Lung microvascular endothelial cell (primary cell): ENCODE results near the gene APPL2. TPM values are rescaled to one million over a fixed set of nuclear protein-coding genes. Genes with fewer than 3 reads are reported as not detected.
A peak's percentile ranks its signal among the peaks of the same experiment; 100 is the strongest.
"Not testable (repeated sequence)": the region's sequence is repeated elsewhere in the genome, so short reads cannot be mapped to it uniquely, and the experiment has no call there.

Experiments used
- DNase-seq, 2 donors: peaks; one replicate each; pipeline versions ENCODE4 v3.0.0 to v3.0.0-alpha.2; 2010; ENCODE audit warnings: low read depth in 2 of 2
- total RNA-seq: library from RNA; depleted of rRNA; stranded (reverse); fragments of >200 nt; gene quantifications from 2 replicates; pipeline ENCODE4 v1.2.1, GENCODE V29; 2014

Gene APPL2
- total RNA-seq, 1 donor from 2014 or later, result 15.5 TPM

DNA sequence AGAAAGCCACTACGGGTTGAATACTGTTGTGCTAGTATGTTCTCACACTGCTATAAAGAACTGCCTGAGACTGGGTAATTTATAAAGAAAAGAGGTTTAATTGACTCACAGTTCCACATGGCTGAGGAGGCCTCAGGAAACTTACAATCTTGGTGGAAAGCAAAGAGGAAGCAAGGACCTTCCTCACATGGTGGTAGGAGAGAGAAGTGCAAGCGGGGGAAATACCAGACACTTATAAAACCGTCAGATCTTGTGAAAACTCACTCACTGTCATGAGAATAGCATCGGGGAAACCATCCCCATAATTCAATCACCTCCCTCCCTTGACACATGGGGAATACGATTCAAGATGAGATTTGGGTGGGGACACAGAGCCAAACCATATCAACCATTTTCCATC, 20.5 kb upstream of the APPL2 start:
- not testable (repeated sequence) for DNase-seq

DNA sequence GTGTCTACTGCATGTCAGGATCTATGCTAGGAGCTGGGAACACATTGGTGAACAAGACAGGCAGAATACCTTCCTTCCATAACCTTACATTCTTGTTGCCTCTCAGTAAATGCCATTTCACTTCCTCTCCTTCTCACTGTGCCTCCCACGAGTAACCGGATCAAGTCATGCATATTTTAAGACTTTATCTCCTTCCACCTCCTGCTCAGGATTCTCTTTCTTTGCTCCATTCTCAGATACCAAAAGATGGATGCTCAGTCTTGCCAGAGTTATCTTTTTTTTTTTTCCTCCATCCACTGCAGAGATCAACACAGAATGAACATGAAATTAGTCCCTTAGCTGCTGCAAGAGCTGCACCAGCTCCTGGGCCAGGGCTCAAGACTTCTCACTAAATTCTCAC, 20.0 kb upstream of the APPL2 start:
- DNase-seq, result no peak

DNA sequence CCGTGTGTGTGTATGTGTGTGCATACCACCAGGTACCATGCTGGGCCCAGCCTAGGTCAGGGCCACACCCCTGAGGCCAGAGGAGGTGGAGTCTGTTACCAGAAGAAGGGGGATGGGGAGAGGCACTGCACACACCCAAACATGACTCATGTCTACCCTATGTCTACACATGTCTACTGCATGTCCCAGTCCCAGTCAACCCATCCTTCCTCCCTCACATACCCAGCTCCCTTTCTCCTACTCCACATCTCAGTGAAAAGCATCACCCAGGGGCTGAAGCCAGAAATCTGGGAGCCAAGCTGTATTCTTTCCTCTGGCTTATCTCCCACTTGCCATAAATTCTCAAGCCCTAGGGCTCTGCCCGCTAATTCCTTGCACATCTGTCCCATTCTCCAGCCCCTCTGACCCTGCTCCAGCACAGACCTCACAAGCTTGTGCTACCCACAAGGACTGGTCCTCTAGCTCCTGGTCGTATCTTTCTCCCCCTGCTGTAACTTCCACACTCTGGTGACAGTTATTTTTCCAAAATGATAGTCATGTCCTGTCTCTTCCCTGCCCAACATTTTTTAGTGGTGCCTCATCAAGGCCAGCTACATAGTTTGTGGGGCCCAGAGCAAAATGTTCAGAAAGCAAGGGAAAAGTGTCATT, 18.0 kb upstream of the APPL2 start:
- peak; percentile 67 to 80 for DNase-seq

GRCh38 chr12:105252901-105253300, 16.9 kb upstream of the APPL2 start:
- no peak for DNase-seq

- not testable (repeated sequence) for DNase-seq
Observed at GRCh38 chr12:105245776-105246427, 9.9 kb upstream of the APPL2 start.

- peak; percentile 66 to 72 for DNase-seq
Observed at GRCh38 chr12:105245291-105245690, 9.3 kb upstream of the APPL2 start.

DNA sequence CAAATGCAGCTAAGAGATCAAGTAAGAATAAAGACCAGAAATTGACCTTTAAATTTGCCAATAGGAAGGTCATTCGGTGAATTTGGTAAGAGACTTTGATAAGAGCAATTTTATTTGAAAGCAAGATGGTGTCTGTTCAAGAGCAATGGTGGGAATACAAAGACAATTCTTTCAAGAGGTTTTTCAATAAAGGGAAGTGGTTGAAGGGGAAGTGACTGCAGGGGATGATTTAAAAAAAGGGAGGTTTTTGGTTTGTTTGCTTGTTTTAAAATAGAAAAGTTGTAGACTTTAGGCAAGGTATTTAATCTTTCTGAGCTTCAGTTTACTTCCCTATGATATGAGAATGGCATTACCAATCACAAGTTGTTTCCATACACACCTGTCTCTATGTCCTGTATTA, 4.3 kb upstream of the APPL2 start:
- DNase-seq, result no peak

GRCh38 chr12:105239304-105239703, 3.3 kb upstream of the APPL2 start:
- DNase-seq, result no peak

DNA sequence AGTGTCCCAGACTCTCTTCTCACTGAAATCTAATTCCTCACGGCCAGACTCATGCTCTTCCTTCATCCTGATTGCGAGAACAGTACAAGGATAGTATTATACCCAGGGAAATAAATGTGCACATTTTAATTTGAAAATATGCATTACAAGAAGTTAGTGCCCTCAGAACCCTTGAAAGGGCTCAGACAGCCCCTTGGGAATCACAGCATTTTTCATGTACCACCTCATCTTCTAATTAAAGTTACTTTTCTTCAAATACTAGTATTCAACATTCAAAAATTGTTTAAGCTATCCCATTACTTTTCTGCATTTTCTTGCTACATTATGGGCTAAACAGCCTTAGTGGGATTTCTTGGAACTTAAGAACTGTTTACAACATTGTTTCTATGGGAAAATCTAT, 1.7 kb upstream of the APPL2 start:
- DNase-seq, result no peak

DNA sequence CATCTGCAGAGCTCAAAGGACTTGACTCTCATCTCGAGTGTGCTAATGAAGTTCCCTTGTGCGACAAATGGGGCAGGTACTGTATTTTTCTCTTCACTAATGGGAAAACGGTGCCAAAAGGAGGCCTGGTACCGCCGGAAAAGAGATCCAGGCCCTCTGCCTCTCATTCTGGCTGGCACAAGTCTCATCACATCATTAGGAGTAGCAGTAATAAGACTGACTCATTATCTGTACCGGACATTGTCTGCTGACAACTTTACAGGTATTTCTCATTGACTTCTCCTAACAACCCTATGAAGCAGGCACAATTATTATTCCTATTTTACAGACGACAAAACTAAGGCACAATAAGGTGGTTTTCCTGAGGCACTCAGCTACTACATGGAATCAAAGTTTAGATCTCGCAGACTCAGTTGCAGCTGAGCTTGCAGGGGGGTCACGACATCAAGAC, 668 bp downstream of the APPL2 start:
- DNase-seq, result peak; percentile 25 to 33

DNA sequence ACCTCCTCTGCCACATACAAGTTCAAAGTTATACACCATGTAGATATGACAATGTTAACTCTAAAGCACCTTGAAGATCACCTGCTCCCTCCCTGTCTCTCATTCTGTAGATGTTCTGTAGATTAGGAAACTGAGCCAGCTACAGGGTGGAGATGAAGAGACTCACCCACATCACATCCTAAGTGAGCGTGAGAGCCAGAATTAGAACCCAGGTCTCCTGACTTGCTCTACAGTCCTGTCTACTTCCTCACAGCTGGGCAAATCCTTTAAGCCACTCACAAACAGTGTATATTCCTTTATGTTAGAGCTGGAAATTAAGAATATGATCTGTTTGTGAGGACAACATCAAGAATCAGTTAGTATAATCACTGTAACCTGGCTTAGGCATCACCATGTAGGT, 1.8 kb downstream of the APPL2 start:
- DNase-seq, result peak in 1 of 2 donors; percentile 30

DNA sequence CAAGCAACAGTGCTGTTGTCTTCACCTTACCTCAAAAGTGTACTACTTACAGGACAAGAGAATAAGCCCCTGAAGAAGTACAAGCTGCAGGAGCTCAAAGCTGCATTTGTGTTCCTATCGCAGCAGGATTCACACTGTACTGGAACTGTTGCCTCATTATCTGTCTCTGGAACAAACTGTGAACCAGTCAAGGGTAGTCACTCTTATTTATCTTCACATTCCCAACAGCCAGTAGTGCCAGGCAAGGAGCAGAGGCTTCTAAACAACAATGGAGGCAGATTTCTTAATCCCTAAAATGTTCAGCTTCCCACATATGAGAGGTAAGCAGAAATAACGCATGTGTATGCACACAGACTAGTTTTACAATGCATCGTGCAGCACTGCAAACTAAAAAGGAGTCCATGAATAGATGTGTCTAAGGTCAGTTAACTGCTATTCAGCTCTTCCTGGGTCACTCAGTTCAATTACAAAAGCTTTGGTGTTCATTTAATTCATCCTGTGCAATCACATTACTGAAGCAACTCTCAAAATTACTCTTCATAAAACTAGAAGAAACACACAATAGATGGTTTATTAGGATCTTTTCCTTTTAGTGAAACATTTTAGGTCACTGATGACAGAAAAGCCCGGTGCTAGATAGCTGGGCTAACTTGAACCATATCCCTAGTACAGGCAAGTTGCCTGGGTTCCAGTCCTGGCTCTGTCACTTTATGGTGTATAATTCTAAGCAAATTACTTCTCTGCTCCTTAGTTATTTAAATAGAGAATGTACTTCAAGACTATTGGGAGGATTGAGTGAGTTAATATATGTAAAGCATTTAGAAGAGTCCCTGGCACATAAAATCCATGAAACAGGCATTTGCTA, 2.7 kb downstream of the APPL2 start:
- no peak for DNase-seq

DNA sequence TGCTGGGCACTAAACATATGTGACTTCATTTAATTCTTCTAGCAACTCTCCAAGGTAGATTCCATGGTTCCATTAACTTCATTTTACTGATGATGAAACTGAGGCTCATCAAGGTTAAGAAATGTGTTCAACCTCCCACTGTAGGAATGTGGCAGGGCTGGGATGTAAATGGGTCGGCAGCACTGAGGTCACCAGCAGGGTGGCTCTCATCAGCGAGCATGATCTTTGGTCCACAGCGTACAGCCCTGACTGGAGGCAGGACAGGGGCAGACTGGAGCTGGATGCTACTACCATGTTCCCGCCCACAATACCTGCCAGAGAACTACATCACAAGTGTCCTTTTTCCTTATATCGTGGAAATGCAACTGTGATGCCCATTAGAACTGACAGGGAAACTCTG, 4.6 kb downstream of the APPL2 start:
- DNase-seq, result no peak

DNA sequence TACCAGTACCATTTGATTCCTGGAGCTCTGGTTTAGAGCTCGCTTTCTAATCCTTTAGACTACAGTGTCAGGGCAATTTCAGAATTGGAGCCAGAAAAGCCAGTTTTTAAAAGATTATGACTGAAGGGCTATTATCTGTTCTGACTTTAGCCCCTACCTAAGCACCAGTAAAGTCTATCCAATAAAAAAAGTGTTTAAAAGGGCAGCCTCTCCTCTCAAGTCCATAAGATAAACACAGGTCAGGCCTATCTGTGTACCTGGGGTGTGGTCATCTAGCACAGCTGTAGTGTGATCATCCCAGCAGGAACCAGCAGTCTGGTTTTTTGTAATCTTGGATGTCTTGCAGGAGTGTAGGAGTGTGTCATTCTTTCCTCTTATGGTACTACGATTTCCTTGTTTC, 6.6 kb downstream of the APPL2 start:
- DNase-seq, result peak in 1 of 2 donors; percentile 47

DNA sequence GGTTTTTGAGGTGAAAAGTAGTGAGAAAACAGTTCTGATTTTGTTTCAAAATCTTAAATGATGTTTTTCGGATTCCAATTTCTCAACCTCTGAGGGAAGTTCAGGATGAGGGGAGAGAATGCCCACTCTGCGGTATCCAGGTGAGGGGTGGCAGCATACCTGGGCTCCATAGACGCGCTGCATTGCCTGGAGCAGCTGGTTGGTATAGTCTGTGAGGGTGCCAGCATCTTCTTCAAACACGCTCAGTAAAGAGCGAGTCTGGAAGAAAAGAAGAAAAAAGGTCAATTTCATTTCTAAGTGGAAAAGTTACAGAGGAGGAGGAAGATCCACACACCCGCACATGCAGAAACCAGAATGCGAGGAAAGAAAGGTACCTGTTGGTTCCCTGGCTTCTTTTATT, 7.0 kb downstream of the APPL2 start:
- no peak for DNase-seq

DNA sequence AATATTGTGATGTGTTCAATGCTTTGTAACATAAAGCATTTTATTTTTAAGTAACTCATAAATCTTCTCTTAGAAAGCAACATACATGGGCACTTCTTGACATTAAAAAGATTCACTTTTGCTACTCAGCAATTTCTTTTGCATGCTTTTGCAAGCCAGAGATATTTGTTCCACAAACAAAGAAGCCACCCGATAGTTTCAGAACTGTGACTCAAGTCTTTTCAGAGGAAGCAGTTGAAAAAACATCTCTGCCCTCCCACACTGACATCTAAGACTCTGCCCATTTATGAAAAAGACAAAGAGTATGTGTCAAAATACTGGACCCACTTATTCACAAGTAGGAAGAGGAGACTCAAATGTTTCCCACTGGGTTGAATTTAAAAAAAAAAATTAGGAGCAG, 7.5 kb downstream of the APPL2 start:
- peak in 1 of 2 donors; percentile 86 for DNase-seq

- peak in 1 of 2 donors; percentile 45 for DNase-seq
Observed at GRCh38 chr12:105227879-105228278, 8.1 kb downstream of the APPL2 start.

DNA sequence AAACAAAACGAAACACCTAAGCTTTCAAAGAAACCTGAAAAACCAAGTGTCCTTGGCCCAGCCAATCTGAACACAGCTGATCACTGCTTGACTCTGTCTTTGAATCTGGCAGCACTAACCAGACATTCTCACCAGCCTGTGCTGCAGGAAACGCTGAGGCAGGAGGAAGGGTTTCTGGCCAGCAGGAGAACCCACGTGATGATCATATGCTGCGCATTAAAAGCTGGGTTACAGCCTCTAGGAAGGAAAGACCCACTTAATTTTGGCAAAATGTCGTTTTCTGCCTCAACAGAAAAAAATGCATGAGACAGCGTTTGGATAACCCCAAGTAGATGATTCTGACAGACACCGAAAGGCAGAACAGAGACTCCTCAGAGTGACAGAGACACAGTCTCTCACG, 9.8 kb downstream of the APPL2 start:
- DNase-seq, result peak; percentile 72 to 95

GRCh38 chr12:105225505-105226015, 10.4 kb downstream of the APPL2 start:
- no peak for DNase-seq

DNA sequence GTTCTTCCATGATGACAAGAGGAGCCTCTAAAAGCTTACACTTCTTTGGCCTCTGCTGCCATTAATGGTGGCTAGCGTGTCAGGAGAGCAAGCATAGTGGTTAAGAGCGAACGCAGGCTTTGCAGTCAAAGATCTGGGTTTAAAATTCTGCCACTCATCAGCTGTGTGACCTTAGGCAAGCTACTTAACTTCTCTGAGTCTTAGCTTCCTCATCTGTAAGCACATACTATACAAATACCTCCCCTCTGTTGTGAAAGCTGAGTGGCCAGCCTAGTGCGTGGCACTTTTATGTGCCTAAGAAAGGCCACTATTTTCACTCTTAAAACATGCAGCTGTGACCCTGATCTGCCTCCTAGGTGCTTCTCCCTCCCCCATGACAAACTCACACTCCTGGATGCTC, 11.6 kb downstream of the APPL2 start:
- no peak for DNase-seq

GRCh38 chr12:105223884-105224283, 12.1 kb downstream of the APPL2 start:
- no peak for DNase-seq

DNA sequence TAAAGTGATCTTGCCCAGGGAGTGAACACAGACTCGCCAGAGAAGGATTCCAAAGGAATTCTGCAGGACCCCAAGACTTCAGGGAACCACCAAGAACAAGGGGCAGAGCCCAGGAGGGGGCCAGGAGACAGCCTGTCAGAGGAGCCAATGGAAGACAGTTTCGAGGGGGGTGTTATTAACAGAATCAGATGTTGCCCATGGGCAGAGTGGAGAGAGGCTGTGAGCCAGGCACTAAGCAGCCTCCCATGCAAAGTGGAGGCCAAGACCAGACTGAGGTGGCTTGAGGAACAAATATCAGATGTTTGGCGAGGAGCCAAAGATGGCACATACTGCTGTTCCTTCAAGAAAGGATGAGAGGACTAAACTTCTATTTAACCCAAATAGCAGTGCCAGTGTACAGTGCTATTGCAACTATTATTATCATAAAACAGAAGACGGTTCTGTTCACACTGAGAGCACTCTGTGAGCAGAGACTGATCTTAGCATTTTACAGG, 12.6 kb downstream of the APPL2 start:
- no peak for DNase-seq
